T-helper 17 cell (primary cell): Measurements from ENCODE around the gene RHAG. TPM values are rescaled to one million over a fixed set of nuclear protein-coding genes. Genes with fewer than 3 reads are reported as not detected.
"Not testable (repeated sequence)": the region's sequence is repeated elsewhere in the genome, so short reads cannot be mapped to it uniquely, and the experiment has no call there.

Experiments used
- ATAC-seq: fragments of 150-1000 bp; cut with Tn5 transposase; 2 replicates; pipeline ENCODE4 v1.10.0; 2021; ENCODE audit warnings: mild to moderate bottlenecking, moderate library complexity
- DNase-seq, 3 donors: peaks; one replicate each; pipeline versions ENCODE4 v3.0.0 to v3.0.0-alpha.2; 2020 to 2021
- H3K9me3 ChIP-seq: one replicate; pipeline ENCODE4 v1.7.0; 2013; ENCODE audit warnings: low read length, mild to moderate bottlenecking; ENCODE audit not compliant: control insufficient read depth, poor library complexity, severe bottlenecking
- H3K27ac Mint-ChIP-seq: one replicate; pipeline ENCODE4 v1.8.0; 2022; ENCODE audit warnings: mild to moderate bottlenecking, moderate library complexity, mixed read lengths
- H3K27me3 Mint-ChIP-seq: one replicate; pipeline ENCODE4 v1.8.0; 2022; ENCODE audit warnings: mixed read lengths
- H3K36me3 Mint-ChIP-seq: one replicate; pipeline ENCODE4 v1.8.0; 2022; ENCODE audit warnings: low read depth, mixed read lengths
- H3K4me1 Mint-ChIP-seq: one replicate; pipeline ENCODE4 v1.8.0; 2022; ENCODE audit warnings: mild to moderate bottlenecking, mixed read lengths
- H3K4me3 Mint-ChIP-seq: one replicate; pipeline ENCODE4 v1.8.0; 2022; ENCODE audit warnings: mild to moderate bottlenecking, moderate library complexity, mixed read lengths
- total RNA-seq, 4 donors: library from RNA in 2 of 4; stranded (reverse) in 2 of 4; gene quantifications; one replicate each; pipeline ENCODE4 v1.2.3 and lab custom pipeline; 2022 to 2026

Gene RHAG
- total RNA-seq, result not detected
- 0 reads per million in 2 donors for total RNA-seq (lab: John Stamatoyannopoulos, UW)

GRCh38 chr6:49636713-49637349, at the start of gene RHAG:
Gene RHAG, minus strand, starts transcription at chr6:49636839. Its CDS starts 27 bp downstream, at chr6:49636812.
- no peaks in the 10 kb centered on the region for H3K4me1 Mint-ChIP-seq
- H3K27me3 Mint-ChIP-seq, result peaks cover 11% of the 10 kb centered on the region
- H3K36me3 Mint-ChIP-seq, result no peaks in the 10 kb centered on the region
- no peak within 1 kb of the TSS for H3K27ac Mint-ChIP-seq
- no peak within 1 kb of the TSS for H3K4me3 Mint-ChIP-seq
- H3K9me3 ChIP-seq, result no peaks in the 10 kb centered on the region
- no peak for DNase-seq
- no peak for ATAC-seq

- H3K4me1 Mint-ChIP-seq, result no peaks in the 10 kb centered on the region
- H3K27me3 Mint-ChIP-seq, result no peaks in the 10 kb centered on the region
- H3K36me3 Mint-ChIP-seq, result no peaks in the 10 kb centered on the region
- no peak for ATAC-seq
- H3K4me3 Mint-ChIP-seq, result no peak overlapping the region
- H3K9me3 ChIP-seq, result peaks cover 3% of the 10 kb centered on the region
- no peak for DNase-seq
- H3K27ac Mint-ChIP-seq, result no peak overlapping the region
Measured at GRCh38 chr6:49676671-49677281, 40.1 kb upstream of the RHAG start.

GRCh38 chr6:49675816-49676215, 39.2 kb upstream of the RHAG start:
- ATAC-seq (no peak), DNase-seq (no peak)
- Mint-ChIP-seq H3K36me3 (no peaks in the 10 kb centered on the region), H3K4me1 (no peaks in the 10 kb centered on the region), H3K27me3 (no peaks in the 10 kb centered on the region), H3K27ac (no peak overlapping the region), H3K4me3 (no peak overlapping the region)
- H3K9me3 ChIP-seq, result peaks cover 3% of the 10 kb centered on the region

- Mint-ChIP-seq H3K36me3 (no peaks in the 10 kb centered on the region), H3K27ac (no peak overlapping the region), H3K4me1 (no peaks in the 10 kb centered on the region), H3K27me3 (no peaks in the 10 kb centered on the region), H3K4me3 (no peak overlapping the region)
- ATAC-seq, result no peak
- H3K9me3 ChIP-seq, result no peaks in the 10 kb centered on the region
- DNase-seq, result no peak
Measured at GRCh38 chr6:49668083-49668511, 31.5 kb upstream of the RHAG start.

- H3K9me3 ChIP-seq, result no peaks in the 10 kb centered on the region
- H3K27ac Mint-ChIP-seq, result no peak overlapping the region
- no peaks in the 10 kb centered on the region for H3K36me3 Mint-ChIP-seq
- ATAC-seq (no peak), DNase-seq (no peak)
- no peaks in the 10 kb centered on the region for H3K27me3 Mint-ChIP-seq
- no peak overlapping the region for H3K4me3 Mint-ChIP-seq
- no peaks in the 10 kb centered on the region for H3K4me1 Mint-ChIP-seq
Measured at GRCh38 chr6:49666930-49667757, 30.5 kb upstream of the RHAG start.

GRCh38 chr6:49666480-49666879, 29.8 kb upstream of the RHAG start:
- Mint-ChIP-seq H3K27ac (no peak overlapping the region), H3K4me1 (no peaks in the 10 kb centered on the region), H3K27me3 (no peaks in the 10 kb centered on the region), H3K36me3 (no peaks in the 10 kb centered on the region), H3K4me3 (no peak overlapping the region)
- ATAC-seq (no peak), DNase-seq (no peak)
- H3K9me3 ChIP-seq, result no peaks in the 10 kb centered on the region

GRCh38 chr6:49664817-49665216, 28.2 kb upstream of the RHAG start:
- H3K4me1 Mint-ChIP-seq, result no peaks in the 10 kb centered on the region
- no peak for ATAC-seq
- no peaks in the 10 kb centered on the region for H3K27me3 Mint-ChIP-seq
- H3K4me3 Mint-ChIP-seq, result no peak overlapping the region
- DNase-seq, result no peak
- no peaks in the 10 kb centered on the region for H3K9me3 ChIP-seq
- no peak overlapping the region for H3K27ac Mint-ChIP-seq
- no peaks in the 10 kb centered on the region for H3K36me3 Mint-ChIP-seq

- H3K4me3 Mint-ChIP-seq, H3K9me3 ChIP-seq, H3K27ac Mint-ChIP-seq, ATAC-seq, H3K27me3 Mint-ChIP-seq, H3K36me3 Mint-ChIP-seq, H3K4me1 Mint-ChIP-seq, DNase-seq: not testable (repeated sequence)
Measured at GRCh38 chr6:49664054-49664453, 27.4 kb upstream of the RHAG start.

GRCh38 chr6:49662892-49663261, 26.2 kb upstream of the RHAG start:
- H3K27ac Mint-ChIP-seq, result no peak overlapping the region
- no peaks in the 10 kb centered on the region for H3K9me3 ChIP-seq
- H3K4me3 Mint-ChIP-seq, result no peak overlapping the region
- DNase-seq (no peak), ATAC-seq (no peak)
- no peaks in the 10 kb centered on the region for H3K4me1 Mint-ChIP-seq
- H3K27me3 Mint-ChIP-seq, result no peaks in the 10 kb centered on the region
- H3K36me3 Mint-ChIP-seq, result no peaks in the 10 kb centered on the region

GRCh38 chr6:49662231-49662891, 25.7 kb upstream of the RHAG start:
- ATAC-seq (no peak), DNase-seq (no peak)
- no peaks in the 10 kb centered on the region for H3K36me3 Mint-ChIP-seq
- no peaks in the 10 kb centered on the region for H3K4me1 Mint-ChIP-seq
- no peaks in the 10 kb centered on the region for H3K27me3 Mint-ChIP-seq
- H3K27ac Mint-ChIP-seq, result no peak overlapping the region
- no peak overlapping the region for H3K4me3 Mint-ChIP-seq
- no peaks in the 10 kb centered on the region for H3K9me3 ChIP-seq

- no peak for ATAC-seq
- Mint-ChIP-seq H3K4me1 (no peaks in the 10 kb centered on the region), H3K27ac (no peak overlapping the region), H3K36me3 (no peaks in the 10 kb centered on the region), H3K4me3 (no peak overlapping the region), H3K27me3 (no peaks in the 10 kb centered on the region)
- H3K9me3 ChIP-seq, result no peaks in the 10 kb centered on the region
- no peak for DNase-seq
Measured at GRCh38 chr6:49653942-49654341, 17.3 kb upstream of the RHAG start.

GRCh38 chr6:49653438-49653837, 16.8 kb upstream of the RHAG start:
- no peak overlapping the region for H3K27ac Mint-ChIP-seq
- no peaks in the 10 kb centered on the region for H3K9me3 ChIP-seq
- no peaks in the 10 kb centered on the region for H3K27me3 Mint-ChIP-seq
- H3K36me3 Mint-ChIP-seq, result no peaks in the 10 kb centered on the region
- ATAC-seq (no peak), DNase-seq (no peak)
- H3K4me1 Mint-ChIP-seq, result no peaks in the 10 kb centered on the region
- H3K4me3 Mint-ChIP-seq, result no peak overlapping the region

- Mint-ChIP-seq H3K36me3 (no peaks in the 10 kb centered on the region), H3K27me3 (no peaks in the 10 kb centered on the region), H3K4me1 (no peaks in the 10 kb centered on the region), H3K27ac (no peak overlapping the region), H3K4me3 (no peak overlapping the region)
- H3K9me3 ChIP-seq, result no peaks in the 10 kb centered on the region
- no peak for ATAC-seq
- DNase-seq, result no peak
Measured at GRCh38 chr6:49651239-49651638, 14.6 kb upstream of the RHAG start.
